GM18502 (cell line): ENCODE data around the gene UMODL1.

Source experiments
- ATAC-seq: cut with Tn5 transposase; IDR thresholded peaks from one replicate; pipeline ENCODE4 v1.9.1; 2021; ENCODE audit warnings: mild to moderate bottlenecking; ENCODE audit not compliant: unreplicated experiment, poor library complexity

The UMODL1 gene, protein sequence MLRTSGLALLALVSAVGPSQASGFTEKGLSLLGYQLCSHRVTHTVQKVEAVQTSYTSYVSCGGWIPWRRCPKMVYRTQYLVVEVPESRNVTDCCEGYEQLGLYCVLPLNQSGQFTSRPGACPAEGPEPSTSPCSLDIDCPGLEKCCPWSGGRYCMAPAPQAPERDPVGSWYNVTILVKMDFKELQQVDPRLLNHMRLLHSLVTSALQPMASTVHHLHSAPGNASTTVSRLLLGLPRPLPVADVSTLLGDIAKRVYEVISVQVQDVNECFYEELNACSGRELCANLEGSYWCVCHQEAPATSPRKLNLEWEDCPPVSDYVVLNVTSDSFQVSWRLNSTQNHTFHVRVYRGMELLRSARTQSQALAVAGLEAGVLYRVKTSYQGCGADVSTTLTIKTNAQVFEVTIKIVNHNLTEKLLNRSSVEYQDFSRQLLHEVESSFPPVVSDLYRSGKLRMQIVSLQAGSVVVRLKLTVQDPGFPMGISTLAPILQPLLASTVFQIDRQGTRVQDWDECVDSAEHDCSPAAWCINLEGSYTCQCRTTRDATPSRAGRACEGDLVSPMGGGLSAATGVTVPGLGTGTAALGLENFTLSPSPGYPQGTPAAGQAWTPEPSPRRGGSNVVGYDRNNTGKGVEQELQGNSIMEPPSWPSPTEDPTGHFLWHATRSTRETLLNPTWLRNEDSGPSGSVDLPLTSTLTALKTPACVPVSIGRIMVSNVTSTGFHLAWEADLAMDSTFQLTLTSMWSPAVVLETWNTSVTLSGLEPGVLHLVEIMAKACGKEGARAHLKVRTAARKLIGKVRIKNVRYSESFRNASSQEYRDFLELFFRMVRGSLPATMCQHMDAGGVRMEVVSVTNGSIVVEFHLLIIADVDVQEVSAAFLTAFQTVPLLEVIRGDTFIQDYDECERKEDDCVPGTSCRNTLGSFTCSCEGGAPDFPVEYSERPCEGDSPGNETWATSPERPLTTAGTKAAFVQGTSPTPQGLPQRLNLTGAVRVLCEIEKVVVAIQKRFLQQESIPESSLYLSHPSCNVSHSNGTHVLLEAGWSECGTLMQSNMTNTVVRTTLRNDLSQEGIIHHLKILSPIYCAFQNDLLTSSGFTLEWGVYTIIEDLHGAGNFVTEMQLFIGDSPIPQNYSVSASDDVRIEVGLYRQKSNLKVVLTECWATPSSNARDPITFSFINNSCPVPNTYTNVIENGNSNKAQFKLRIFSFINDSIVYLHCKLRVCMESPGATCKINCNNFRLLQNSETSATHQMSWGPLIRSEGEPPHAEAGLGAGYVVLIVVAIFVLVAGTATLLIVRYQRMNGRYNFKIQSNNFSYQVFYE

DNA sequence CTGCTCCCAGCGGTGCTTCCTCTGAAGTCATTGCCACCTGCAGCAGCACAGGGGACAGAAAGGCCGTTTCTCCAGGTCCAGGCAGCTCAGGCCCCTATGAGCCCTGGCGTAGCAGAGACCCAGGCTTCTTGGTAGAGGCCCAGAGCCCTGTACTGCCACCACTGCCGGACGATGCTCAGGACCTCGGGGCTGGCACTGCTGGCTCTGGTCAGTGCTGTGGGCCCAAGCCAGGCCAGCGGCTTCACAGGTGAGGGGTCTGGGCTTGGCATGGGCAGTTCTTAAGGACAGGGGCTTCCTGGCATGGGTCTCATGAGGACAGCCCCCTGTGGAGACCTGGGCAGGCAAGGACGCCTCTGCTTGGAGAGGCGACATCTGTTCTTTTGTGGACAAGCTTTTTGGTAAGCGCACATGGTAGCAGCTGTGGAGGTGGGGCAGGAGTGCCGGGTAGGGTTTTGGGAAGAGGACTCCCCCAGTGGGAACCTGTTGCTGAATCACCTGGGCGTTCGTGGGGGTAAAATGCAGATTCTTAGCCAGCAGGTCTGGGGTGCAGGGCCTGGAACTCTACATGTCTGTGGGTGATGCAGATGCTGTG is at the start of gene UMODL1:
Gene UMODL1 (plus strand): TSS at position 172 of the 592 bp plus-strand sequence. CDS start 0 bp downstream, at position 172.
- no peak for ATAC-seq

DNA sequence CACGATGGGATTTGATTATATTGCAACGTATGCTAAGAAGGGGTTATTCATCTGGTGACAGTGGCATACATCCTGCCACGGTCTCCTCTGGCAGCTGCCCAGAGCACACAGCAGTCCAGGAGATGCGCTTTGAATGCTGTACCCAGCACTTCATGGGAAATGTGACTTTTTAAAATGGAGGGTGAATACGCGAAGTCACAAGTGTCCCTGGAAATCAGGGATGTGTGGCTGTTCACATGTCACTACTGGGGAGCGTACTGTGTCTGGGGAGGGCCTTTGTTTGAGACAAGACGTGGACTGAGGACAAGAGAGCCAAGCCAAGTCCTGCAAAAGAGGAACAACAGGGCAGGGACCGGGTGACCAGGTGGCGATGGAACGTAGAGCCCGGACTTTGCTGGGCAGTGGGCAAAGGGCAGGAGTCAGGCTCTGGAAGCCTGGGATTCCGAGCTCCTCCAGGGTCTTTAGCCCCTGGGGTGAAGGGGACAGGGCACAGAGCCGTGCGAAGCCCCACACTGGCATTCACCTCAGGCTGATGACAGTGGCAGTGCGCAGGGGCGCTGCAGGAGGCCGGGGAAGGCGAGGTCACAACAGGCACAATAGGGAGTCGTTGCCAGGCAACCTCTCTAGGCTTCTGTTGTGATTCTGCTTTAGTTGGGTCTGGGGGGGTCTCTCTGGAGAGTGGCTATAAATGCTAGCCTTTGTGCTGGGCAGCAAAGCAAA is 49.6 kb upstream of the UMODL1 start:
- no peak for ATAC-seq

DNA sequence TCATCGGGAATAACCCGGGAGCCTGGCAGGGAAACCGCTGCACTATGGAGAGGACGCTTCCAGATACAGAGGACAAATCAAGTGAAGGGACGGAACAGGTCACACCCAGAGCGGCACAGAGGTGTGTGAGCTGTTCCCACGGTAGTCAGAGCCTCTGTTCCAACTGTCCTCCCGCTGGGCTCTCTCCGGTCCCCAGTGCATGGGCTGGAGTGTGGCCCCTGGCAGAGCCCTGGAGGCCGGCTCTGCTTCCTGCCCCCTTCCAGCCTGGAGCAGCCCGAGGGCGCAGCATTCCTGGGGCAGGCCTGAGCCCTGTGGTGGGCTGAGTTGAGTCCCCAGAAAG is 49.1 kb upstream of the UMODL1 start:
- no peak for ATAC-seq

DNA sequence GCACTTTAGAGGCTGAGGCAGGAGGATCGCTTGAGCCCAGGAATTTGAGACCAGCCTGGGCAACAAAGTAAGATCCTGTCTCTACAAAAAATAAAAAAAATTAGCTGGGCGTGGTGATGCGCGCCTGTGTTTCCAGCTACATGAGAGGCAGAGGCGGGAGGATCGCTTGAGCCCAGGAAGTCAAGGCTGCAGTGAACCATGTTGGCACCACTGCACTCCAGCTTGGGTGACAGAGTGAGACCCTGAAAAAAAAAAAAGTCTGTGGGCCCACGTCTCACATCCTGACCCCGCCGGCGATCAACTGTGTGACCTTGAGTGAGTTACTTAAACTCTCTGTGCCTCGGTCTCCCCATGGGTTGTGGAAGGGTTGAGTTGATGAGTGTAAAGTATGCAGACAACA is 48.2 kb upstream of the UMODL1 start:
- ATAC-seq = no peak

DNA sequence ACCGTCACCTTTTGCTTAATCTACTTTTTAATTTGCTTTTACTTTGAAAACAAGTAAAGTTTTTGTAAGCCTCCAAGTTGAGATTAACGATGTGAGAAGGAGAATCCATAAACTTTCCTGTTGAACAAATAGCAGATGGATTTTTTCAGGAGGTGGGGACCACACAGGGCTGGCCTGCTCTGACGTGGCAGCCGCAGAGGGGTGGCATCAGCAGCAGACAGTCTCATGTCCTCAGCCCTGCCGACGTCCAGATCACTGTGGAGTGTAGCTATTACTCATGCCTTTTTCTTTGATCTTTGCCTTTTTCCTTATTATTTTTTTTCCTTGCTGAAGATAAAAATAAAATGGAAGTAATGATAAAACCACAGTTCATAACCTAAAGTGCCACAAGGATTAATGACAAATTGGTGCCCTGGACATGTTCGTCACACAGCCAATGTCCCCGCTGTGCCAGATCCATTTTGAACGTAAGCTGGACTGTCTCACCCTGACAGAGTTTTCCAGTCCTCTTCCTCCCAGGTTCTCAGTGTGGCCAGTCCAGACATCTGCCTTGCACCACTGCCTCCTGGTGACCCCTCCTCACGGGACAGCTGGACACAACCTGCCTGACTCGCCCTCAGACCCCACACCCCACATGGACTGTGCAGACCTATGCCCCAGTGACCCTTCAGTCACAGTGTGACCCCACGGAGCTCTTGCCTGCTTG is 45.6 kb upstream of the UMODL1 start:
- ATAC-seq = no peak

DNA sequence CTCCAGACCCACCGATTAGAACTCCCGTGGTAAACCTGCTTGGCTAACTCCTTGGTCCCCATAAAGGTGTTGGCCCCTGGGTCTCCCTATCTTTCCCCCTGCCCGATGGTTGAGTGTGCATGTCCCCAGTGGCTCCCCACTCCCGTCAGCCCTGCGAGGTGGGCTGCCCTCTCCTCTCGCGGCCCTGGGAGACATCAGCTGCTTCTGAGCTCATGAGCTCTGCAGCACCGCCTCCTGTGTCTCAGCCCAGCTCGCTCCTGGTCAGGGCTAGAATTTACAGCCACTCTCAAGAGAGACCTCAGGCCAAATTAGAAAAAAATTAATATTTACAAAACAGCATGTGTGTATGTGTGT is 45.1 kb upstream of the UMODL1 start:
- no peak for ATAC-seq

DNA sequence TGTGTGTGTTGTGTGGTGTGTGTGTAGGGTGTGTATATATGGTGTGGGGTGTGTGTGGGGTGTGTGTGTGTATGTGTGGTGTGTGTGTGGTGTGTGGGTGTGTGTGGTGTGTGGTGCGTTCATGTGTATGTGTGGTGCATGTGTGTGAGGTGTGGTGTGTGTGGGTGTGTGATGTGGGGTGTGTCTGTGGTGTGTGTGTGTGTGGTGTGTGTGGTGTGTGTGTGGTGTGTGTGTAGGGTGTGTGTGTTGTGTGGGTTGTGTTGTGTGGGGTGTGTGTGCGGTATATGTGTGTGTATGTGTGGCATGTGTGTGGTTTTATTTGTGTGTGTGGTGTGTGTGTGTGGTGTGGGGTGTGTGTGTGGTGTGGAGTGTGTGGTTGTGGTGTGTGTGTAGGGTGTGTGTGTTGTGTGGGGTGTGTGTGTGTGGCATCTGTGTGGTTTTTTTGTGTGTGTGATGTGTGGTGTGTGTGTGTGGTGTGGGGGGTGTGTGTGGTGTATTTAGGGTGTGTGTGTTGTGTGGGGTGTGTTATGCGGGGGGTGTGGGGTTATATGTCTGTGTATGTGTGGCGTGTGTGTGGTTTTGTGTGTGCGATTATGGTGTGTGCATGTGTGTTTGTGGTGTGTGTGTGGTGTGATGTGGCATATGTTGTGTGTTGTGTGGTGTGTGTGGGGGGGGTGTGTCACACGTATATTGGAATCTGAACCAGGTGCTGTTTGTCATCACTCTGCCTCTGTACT is 43.9 kb upstream of the UMODL1 start:
- ATAC-seq = no peak

DNA sequence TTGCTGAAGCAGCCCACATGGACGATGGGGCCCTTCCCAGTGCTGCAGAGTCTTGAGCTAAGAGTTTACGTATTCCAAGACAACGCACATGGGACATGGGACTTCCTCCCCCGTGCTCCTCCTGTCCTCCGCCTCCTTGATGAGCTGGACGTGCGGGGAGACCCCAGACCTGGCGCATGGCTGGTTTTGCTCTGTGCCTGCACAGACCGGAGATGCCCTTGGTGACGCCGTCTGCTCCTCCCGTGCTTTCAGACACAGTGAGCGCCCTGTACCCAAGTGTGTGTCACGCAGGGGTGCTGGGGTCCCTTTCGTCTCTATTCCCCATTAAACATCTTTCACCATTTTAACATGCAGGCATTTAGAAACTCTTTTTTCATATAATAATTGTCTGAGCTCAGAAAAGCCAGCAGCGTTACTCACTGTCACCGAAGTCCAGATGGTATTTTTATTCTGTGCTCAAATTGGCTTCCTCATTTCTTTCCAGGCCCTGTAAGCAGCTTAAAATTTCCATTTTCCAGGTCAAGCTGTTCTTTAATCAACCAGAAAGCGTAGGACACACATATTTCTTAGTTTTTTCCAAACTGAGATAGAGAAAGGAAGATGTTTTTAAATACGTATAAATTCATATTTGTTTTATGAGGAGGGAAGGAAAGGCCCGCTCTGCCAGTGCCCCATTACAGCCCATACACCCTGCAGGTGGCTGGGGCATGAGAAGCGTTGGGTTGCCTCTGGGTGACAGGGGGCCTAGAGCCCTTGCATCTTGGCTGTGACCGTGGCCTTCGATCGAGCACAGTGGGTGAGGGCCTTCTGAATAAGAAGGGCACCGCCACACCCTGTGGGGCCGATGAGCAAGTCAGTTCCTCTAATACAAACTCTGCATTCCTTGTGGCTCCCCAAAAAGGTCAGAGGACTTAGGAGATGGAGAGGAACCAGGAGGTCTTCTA is 43.0 kb upstream of the UMODL1 start:
- ATAC-seq = no peak

DNA sequence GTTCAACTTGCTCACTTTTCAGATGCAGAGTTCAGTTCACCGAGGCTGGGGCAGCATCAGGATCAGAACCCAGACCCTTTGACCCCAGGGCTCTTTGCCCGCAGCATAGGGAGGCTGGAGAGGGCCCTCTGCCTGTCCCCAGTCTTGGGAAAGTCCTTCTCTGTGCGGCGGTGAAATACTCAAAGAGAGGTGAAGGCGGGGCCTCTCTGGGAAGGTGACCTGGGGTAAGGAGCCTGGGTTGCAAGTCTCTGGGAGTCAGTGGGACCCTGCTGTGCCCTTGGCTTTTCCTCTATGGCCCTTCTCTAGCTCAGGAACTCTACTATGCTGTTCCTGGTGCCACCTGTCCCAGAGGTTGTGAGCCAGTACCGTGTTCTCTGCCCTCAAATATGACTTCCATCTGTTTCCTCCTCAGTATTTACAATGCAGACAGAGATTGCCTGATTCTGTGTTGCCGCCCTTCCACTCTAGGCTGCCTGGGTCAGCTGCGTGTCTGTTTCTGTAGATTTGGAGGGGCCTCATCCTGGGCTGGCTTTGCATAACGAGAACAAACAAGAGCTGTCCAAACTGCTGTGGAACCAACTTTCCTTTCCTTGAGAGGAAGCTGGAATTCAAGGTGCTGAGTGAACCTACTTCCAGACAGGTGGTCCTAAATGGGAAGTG is 42.2 kb upstream of the UMODL1 start:
- no peak for ATAC-seq

DNA sequence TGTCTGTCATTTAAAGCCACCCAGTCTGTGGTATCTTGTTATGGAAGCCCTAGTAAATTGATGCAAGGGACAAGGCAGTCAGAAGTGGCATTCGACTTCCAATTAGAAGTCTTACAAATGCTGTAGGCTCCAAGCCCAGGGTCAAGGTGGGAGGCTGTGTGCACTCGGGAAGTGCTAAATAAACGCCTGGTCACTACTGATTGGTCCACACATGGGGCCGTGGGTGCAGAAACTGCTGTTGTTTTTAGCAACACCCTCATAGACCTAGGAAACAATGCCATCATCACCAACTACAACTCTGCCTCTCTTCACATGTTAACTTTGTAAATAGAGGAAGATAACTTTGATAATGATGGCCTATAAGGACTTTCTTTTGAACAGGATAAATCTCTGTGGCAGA is 40.8 kb upstream of the UMODL1 start:
- no peak for ATAC-seq

DNA sequence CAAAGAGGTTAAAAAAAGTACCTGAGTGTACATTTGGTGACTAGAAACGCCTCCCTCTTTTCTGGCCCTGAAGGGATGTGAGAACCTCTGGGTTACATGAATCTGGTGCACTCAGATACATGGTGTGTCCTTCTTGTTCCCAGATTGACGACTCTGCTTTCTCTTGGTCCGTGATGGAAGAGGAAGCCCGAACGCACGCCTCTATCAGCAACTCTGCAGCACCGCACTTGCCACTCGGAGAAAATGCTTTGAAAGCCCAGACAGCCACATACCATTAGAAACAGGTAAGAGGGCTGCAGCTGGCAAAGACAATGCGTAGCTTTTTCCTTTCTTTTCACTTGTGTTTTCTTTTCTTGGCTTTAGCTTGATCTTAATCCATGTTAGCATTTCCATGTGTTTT is 39.9 kb upstream of the UMODL1 start:
- no peak for ATAC-seq

DNA sequence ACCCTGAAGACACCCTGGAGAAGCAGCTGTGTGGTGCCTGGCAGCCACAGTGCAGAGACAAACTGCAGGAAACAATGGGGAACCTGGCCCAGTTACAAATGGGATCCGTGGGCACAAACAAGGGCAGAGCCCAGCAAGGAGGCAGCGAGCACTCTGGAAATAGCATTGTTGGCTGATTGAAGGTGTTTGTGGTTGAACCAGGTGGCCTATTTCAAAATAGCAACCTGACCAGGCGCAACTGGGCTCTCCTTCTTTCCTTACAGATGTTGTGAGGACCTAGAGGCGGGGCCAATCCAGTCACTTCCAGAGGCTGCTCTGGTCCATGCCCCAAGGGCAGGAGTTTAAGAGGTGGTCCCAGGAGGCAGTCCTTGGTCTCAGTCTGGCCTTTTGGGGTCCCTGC is 39.3 kb upstream of the UMODL1 start:
- no peak for ATAC-seq

DNA sequence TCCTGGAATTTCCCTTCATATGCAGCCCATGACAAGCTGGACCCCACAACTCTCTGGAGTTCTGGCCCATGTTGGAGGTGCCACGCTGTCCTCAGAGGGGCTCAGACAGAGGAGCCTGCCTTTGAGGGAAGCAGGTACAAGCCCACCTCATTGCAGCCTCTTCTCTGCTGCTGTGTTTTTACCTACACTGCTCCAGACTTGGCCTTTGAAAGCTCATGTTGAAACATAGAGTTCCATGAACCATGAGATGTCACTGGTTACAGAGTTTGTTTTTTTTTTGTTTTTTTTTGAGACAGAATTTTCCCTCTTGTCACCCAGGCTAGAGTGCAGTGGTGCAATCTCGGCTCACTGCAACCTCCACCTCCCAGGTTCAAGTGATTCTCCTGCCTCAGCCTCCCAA is 38.9 kb upstream of the UMODL1 start:
- no peak for ATAC-seq

DNA sequence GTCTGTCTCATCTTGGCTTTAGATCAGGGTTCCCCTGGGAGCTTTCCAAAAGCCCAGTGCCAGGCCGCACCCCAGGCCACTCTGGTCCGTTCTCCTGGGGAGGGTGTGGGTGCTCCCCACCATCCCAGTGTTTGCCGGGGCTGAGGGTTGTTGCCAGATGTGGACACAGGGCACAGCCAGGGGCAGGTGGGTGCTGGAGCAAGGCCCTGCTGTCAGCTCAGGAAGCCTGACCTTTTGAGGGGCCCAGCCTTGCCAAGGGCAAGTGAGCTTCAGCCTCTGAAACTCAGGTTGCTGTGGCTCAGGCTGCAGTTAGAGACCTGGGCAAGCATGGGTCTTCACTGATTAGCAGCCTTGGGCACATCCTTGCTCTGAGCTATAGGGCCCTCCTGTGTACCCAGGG is 38.1 kb upstream of the UMODL1 start:
- no peak for ATAC-seq

DNA sequence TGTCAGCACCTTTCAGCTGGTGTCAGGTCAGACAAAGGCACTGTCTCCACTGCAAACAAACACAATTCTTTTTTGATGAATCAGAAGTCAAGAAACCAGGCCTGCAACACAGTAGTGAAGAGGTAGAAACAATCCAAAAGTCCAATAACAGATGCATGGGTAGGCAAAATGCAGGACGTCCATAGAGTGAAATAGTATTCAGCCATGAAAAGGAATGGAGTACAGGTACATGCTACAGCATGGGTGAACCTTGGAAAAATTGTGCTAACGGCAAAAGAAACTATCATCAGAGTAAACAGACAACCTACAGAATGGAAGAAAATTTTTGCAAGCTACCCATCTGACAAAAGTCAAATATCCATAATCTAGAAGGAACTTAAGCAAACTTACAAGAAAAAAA is 34.8 kb upstream of the UMODL1 start:
- ATAC-seq = no peak

DNA sequence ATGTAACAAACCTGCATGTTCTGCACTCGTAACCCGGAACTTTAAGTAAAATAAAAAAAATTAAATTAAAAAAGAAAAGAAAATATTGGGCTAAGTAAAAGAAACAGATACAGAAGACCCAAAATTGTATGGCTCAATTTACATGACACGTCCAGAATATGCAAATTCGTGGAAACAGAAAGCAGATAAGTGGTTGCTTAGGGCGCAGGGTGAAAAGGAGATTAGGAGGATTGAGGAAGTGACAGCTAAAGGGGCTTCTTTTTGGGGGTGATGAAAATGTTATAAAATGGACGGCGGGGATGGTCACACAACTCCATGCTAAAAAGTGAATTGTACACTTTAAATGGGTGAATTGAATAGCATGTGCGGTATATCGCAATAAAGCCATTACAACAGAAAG is 33.6 kb upstream of the UMODL1 start:
- no peak for ATAC-seq

DNA sequence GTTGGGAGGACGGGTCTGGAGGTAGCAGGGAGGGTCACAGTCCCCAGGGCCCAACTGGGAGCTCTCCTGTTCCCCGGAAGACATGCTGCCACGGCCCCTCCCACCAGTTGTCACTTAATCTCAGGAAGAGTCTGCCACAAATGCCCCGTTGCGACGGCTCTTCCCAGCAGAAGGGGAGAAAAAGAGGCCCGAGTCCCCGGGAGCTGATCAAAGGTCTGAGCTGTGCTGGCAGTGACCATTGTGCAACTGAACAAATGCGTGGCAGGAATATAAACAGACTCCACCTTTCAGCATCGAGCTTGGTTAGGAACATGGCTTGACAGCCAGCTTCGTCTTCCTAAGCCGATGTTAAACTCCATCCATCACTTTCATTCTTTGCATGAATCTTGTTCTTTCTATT is 33.2 kb upstream of the UMODL1 start:
- no peak for ATAC-seq
